H1 (cell line): ENCODE data around the gene NANOS3.

Experiments
- BACH1 ChIP-seq: IDR thresholded peaks from 2 replicates; pipeline ENCODE4 v1.6.1; 2012; ENCODE audit warnings: low read length, improper control_type of control experiment
- CEBPB ChIP-seq: IDR thresholded peaks from 2 replicates; pipeline ENCODE4 v1.6.1; 2012; ENCODE audit warnings: low read depth, low read length
- MAFK ChIP-seq: IDR thresholded peaks from 2 replicates; pipeline ENCODE4 v1.6.1; 2012; ENCODE audit warnings: low read depth, mild to moderate bottlenecking, improper control_type of control experiment, low read length
- PHF8 ChIP-seq: fragments of 200-600 bp; sonication (generic); conservative IDR thresholded peaks from 2 replicates; pipeline ENCODE4 v1.7.1; 2012; ENCODE audit warnings: low read depth, mild to moderate bottlenecking, inconsistent platforms, low read length, moderate library complexity
- SIN3A ChIP-seq, 2 experiments: IDR thresholded peaks in 1 of 2; conservative IDR thresholded peaks in 1 of 2; 2 replicates each; pipeline ENCODE4 v1.6.1; 2011 to 2012; ENCODE audit warnings: low read length in 2 of 2, improper control_type of control experiment in 1 of 2, low read depth in 1 of 2, mild to moderate bottlenecking in 1 of 2
- TF ChIP-seq, protein P1 (sequence below), 3 experiments: IDR thresholded peaks; 1 replicate in 2 of 3; 2 replicates in 1 of 3; pipeline versions ENCODE4 v1.5.1 to v1.6.1; 2011; ENCODE audit warnings: low read length in 3 of 3, mild to moderate bottlenecking in 3 of 3, inconsistent platforms in 2 of 3, low read depth in 1 of 3, moderate library complexity in 1 of 3; ENCODE audit not compliant: insufficient read depth in 1 of 3; ENCODE audit errors: control extremely low read depth in 1 of 3
- TF ChIP-seq, protein P2 (sequence below): IDR thresholded peaks from 2 replicates; pipeline ENCODE4 v1.6.1; 2011; ENCODE audit warnings: low read length, improper control_type of control experiment

DNA sequence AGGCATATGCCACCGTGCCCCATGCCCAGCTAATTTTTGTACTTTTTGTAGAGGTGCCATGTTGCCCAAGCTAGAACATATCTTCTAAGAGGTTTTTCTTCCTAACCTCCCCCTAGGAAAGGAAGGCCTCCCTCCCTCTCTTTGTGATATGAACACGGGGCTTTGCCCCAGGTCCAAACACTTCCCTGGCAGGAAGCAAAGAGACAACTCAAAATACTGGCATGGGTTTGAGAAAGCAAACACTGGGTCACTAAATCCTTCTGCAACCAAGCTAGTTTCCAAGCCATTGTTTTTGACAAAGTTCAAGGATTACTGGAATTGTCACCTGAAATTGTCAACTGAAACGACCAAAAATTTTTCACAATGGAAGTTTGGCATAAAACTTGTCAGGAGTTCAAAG lies 37.8 kb downstream of the NANOS3 start:
- TF ChIP-seq MAFK (no peak), PHF8 (no peak), BACH1 (no peak), SIN3A (conservative IDR thresholded peaks at IDR 0.05 in 1 of 2, IDR thresholded peaks at IDR 0.05 in 1 of 2; ENCODE audit: low read depth in 1 of 2, low read length in 2 of 2) (no peak), CEBPB (no peak)
- TF ChIP-seq, protein P1, sequence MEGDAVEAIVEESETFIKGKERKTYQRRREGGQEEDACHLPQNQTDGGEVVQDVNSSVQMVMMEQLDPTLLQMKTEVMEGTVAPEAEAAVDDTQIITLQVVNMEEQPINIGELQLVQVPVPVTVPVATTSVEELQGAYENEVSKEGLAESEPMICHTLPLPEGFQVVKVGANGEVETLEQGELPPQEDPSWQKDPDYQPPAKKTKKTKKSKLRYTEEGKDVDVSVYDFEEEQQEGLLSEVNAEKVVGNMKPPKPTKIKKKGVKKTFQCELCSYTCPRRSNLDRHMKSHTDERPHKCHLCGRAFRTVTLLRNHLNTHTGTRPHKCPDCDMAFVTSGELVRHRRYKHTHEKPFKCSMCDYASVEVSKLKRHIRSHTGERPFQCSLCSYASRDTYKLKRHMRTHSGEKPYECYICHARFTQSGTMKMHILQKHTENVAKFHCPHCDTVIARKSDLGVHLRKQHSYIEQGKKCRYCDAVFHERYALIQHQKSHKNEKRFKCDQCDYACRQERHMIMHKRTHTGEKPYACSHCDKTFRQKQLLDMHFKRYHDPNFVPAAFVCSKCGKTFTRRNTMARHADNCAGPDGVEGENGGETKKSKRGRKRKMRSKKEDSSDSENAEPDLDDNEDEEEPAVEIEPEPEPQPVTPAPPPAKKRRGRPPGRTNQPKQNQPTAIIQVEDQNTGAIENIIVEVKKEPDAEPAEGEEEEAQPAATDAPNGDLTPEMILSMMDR (IDR thresholded peaks at IDR 0.05; ENCODE audit: control extremely low read depth in 1 of 3, insufficient read depth in 1 of 3, low read depth in 1 of 3, low read length in 3 of 3): no peak
- TF ChIP-seq, protein P2, sequence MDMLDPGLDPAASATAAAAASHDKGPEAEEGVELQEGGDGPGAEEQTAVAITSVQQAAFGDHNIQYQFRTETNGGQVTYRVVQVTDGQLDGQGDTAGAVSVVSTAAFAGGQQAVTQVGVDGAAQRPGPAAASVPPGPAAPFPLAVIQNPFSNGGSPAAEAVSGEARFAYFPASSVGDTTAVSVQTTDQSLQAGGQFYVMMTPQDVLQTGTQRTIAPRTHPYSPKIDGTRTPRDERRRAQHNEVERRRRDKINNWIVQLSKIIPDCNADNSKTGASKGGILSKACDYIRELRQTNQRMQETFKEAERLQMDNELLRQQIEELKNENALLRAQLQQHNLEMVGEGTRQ: no peak
